H9 (cell line): Measurements from ENCODE around the gene TMEM245. TPM values are rescaled to one million over a fixed set of nuclear protein-coding genes. Genes with fewer than 3 reads are reported as not detected.

Experiments used
- DNase-seq: peaks from one replicate; pipeline ENCODE4 v3.0.0-alpha.2; 2017
- H2AFZ ChIP-seq: one replicate; pipeline ENCODE4 v1.6.1; 2013; ENCODE audit warnings: mild to moderate bottlenecking, low read length, control low read depth, moderate library complexity
- H2AK5ac ChIP-seq: 2 replicates; pipeline ENCODE4 v1.6.1; 2013; ENCODE audit warnings: low read length, control low read depth, mixed read lengths; ENCODE audit not compliant: insufficient read length
- H2BK120ac ChIP-seq: one replicate; pipeline ENCODE4 v1.6.1; 2013; ENCODE audit warnings: low read depth, mild to moderate bottlenecking, low read length, control low read depth, inconsistent platforms; ENCODE audit not compliant: poor library complexity, severe bottlenecking
- H2BK12ac ChIP-seq: 2 replicates; pipeline ENCODE4 v1.6.1; 2013; ENCODE audit warnings: low read length, control low read depth, mixed read lengths, low read depth; ENCODE audit not compliant: insufficient read length
- H2BK15ac ChIP-seq: 2 replicates; pipeline ENCODE4 v1.6.1; 2013; ENCODE audit warnings: low read depth, low read length, control low read depth
- H2BK20ac ChIP-seq: one replicate; pipeline ENCODE4 v1.6.1; 2013; ENCODE audit warnings: low read depth, mild to moderate bottlenecking, low read length, control low read depth, inconsistent platforms; ENCODE audit not compliant: poor library complexity, severe bottlenecking
- H2BK5ac ChIP-seq: 2 replicates; pipeline ENCODE4 v1.6.1; 2013; ENCODE audit warnings: low read length, control low read depth, mixed read lengths; ENCODE audit not compliant: insufficient read length
- H3K14ac ChIP-seq: 2 replicates; pipeline ENCODE4 v1.6.1; 2013; ENCODE audit warnings: low read length, control low read depth; ENCODE audit not compliant: insufficient read depth
- H3K18ac ChIP-seq: 2 replicates; pipeline ENCODE4 v1.6.1; 2013; ENCODE audit warnings: low read depth, mild to moderate bottlenecking, mixed read lengths, low read length, control low read depth; ENCODE audit not compliant: insufficient read length
- H3K23ac ChIP-seq: 2 replicates; pipeline ENCODE4 v1.6.1; 2013; ENCODE audit warnings: low read length, control low read depth, mixed read lengths, low read depth; ENCODE audit not compliant: insufficient read length
- H3K23me2 ChIP-seq: 2 replicates; pipeline ENCODE4 v1.6.1; 2013; ENCODE audit warnings: low read depth, mild to moderate bottlenecking, mixed read lengths, low read length, control low read depth; ENCODE audit not compliant: insufficient read length, poor library complexity, severe bottlenecking
- H3K27ac ChIP-seq: 2 replicates; pipeline ENCODE4 v1.5.1; 2013; ENCODE audit warnings: low read length, control low read depth, mixed read lengths, low read depth; ENCODE audit not compliant: insufficient read length
- H3K27me3 ChIP-seq: 2 replicates; pipeline ENCODE4 v1.6.1; 2013; ENCODE audit warnings: low read length, control low read depth, inconsistent platforms; ENCODE audit not compliant: insufficient read depth
- H3K4ac ChIP-seq: 2 replicates; pipeline ENCODE4 v1.6.1; 2013; ENCODE audit warnings: low read depth, mild to moderate bottlenecking, control low read depth, inconsistent platforms, low read length, moderate library complexity
- H3K4me1 ChIP-seq: 2 replicates; pipeline ENCODE4 v1.6.1; 2013; ENCODE audit warnings: low read length, control low read depth, inconsistent platforms; ENCODE audit not compliant: insufficient read depth
- H3K4me2 ChIP-seq: 2 replicates; pipeline ENCODE4 v1.6.1; 2013; ENCODE audit warnings: low read length, control low read depth, mixed read lengths; ENCODE audit not compliant: insufficient read length, insufficient read depth
- H3K56ac ChIP-seq: 2 replicates; pipeline ENCODE4 v1.6.1; 2013; ENCODE audit warnings: low read depth, mild to moderate bottlenecking, mixed read lengths, low read length, control low read depth; ENCODE audit not compliant: insufficient read length
- H3K79me1 ChIP-seq: 2 replicates; pipeline ENCODE4 v1.6.1; 2013; ENCODE audit warnings: low read depth, mild to moderate bottlenecking, moderate library complexity, low read length, control low read depth, inconsistent platforms; ENCODE audit not compliant: insufficient read depth, poor library complexity, severe bottlenecking
- H3K79me2 ChIP-seq: 2 replicates; pipeline ENCODE4 v1.6.1; 2013; ENCODE audit warnings: low read length, control low read depth, inconsistent platforms; ENCODE audit not compliant: insufficient read depth
- H3K9ac ChIP-seq: 2 replicates; pipeline ENCODE4 v1.6.1; 2013; ENCODE audit warnings: low read length, control low read depth, mixed read lengths; ENCODE audit not compliant: insufficient read length; ENCODE audit errors: extremely low read depth
- H3K9me3 ChIP-seq: one replicate; pipeline ENCODE4 v1.6.1; 2013; ENCODE audit warnings: low read depth, low read length, inconsistent platforms; ENCODE audit not compliant: control insufficient read depth
- H3T11ph ChIP-seq: one replicate; pipeline ENCODE4 v1.6.1; 2013; ENCODE audit warnings: mild to moderate bottlenecking, low read length, control low read depth, inconsistent platforms
- H4K20me1 ChIP-seq: one replicate; pipeline ENCODE4 v1.6.1; 2013; ENCODE audit not compliant: control insufficient read depth, insufficient read length, insufficient read depth
- H4K5ac ChIP-seq: 2 replicates; pipeline ENCODE4 v1.6.1; 2013; ENCODE audit warnings: low read depth, mild to moderate bottlenecking, mixed read lengths, low read length, control low read depth; ENCODE audit not compliant: insufficient read length
- H4K8ac ChIP-seq: replicated peaks from 2 replicates; pipeline ENCODE4 v1.6.1; 2013; ENCODE audit warnings: low read length, control low read depth, mixed read lengths, low read depth; ENCODE audit not compliant: insufficient read length
- H4K91ac ChIP-seq: 2 replicates; pipeline ENCODE4 v1.6.1; 2013; ENCODE audit warnings: low read depth, mild to moderate bottlenecking, moderate library complexity, mixed read lengths, low read length, control low read depth; ENCODE audit not compliant: insufficient read length
- H3K27ac Mint-ChIP-seq, 3 experiments: 2 replicates in 2 of 3; 3 replicates in 1 of 3; pipeline ENCODE4 v1.8.0; 2020 to 2021; ENCODE audit warnings: mixed read lengths in 3 of 3, mild to moderate bottlenecking in 1 of 3, moderate library complexity in 1 of 3
- H3K27me3 Mint-ChIP-seq: 2 replicates; pipeline ENCODE4 v1.8.0; 2021; ENCODE audit warnings: low read depth, mild to moderate bottlenecking, moderate library complexity, mixed read lengths
- H3K36me3 Mint-ChIP-seq, 3 experiments: 2 replicates in 2 of 3; 3 replicates in 1 of 3; pipeline ENCODE4 v1.8.0; 2020 to 2021; ENCODE audit warnings: low read depth in 3 of 3, mixed read lengths in 3 of 3; ENCODE audit not compliant: insufficient read depth in 1 of 3
- H3K4me1 Mint-ChIP-seq, 2 experiments: 2 replicates each; pipeline ENCODE4 v1.8.0; 2020; ENCODE audit warnings: mixed read lengths in 2 of 2
- H3K4me3 Mint-ChIP-seq, 2 experiments: 2 replicates in 1 of 2; 3 replicates in 1 of 2; pipeline ENCODE4 v1.8.0; 2020 to 2021; ENCODE audit warnings: mild to moderate bottlenecking in 2 of 2, mixed read lengths in 2 of 2, moderate library complexity in 1 of 2
- H3K9me3 Mint-ChIP-seq, 2 experiments: 2 replicates in 1 of 2; 3 replicates in 1 of 2; pipeline ENCODE4 v1.8.0; 2020; ENCODE audit warnings: mild to moderate bottlenecking in 2 of 2, mixed read lengths in 2 of 2, moderate library complexity in 1 of 2
- CTCF ChIP-seq: fragments of 200-600 bp; sonication (generic); conservative IDR thresholded peaks from 3 replicates; pipeline ENCODE4 v1.8.0; 2021; ENCODE audit warnings: antibody characterized with exemption, mild to moderate bottlenecking
- WGBS: extraction: QIAGEN DNeasy Blood & Tissue Kit; methylation state at CpG from one replicate; pipeline ENCODE4 v1.1.7; 2013; ENCODE audit warnings: missing lambda C conversion rate, low lambda C conversion rate, mixed read lengths; ENCODE audit not compliant: insufficient read length; ENCODE audit errors: extremely low coverage; 5-methylcytosine and 5-hydroxymethylcytosine counted together
- total RNA-seq: library from RNA; stranded (reverse); gene quantifications from 2 replicates; pipeline ENCODE4 v1.2.1, GENCODE V29; 2021

TMEM245 gene
- total RNA-seq, 1 experiment from 2014 or later, result 37.9 TPM

GRCh38 chr9:109141375-109141774, 21.6 kb upstream of the TMEM245 start:
- Histone ChIP-seq H3K56ac (no peak overlapping the region), H3K27me3 (no peaks in the 10 kb centered on the region), H3T11ph (no peak overlapping the region), H4K91ac (no peak overlapping the region), H3K23ac (no peak overlapping the region), H3K18ac (no peak overlapping the region), H3K23me2 (no peaks in the 10 kb centered on the region), H3K27ac (no peak overlapping the region), H2AK5ac (no peak overlapping the region), H2BK5ac (no peak overlapping the region), H2BK20ac (no peak overlapping the region), H2BK120ac (no peak overlapping the region), H4K5ac (no peak overlapping the region), H4K20me1 (no peaks in the 10 kb centered on the region), H3K79me2 (no peaks in the 10 kb centered on the region), H3K4me2 (no peak overlapping the region), H3K9me3 (no peaks in the 10 kb centered on the region), H3K4ac (no peak overlapping the region), H4K8ac (no peak overlapping the region), H2BK12ac (no peak overlapping the region), H3K9ac (no peak overlapping the region), H3K4me1 (no peaks in the 10 kb centered on the region), H3K79me1 (no peaks in the 10 kb centered on the region), H3K14ac (no peak overlapping the region), H2AFZ (no peak overlapping the region), H2BK15ac (no peak overlapping the region)
- no peak overlapping the region for H3K4me3 Mint-ChIP-seq
- no peak overlapping the region; a peak in 1 of 7 replicates for H3K27ac Mint-ChIP-seq
- WGBS, result no CpG with 5 or more reads among the region's 5 CpGs
- no peaks in the 10 kb centered on the region for H3K36me3 Mint-ChIP-seq
- H3K27me3 Mint-ChIP-seq, result no peaks in the 10 kb centered on the region; the same call in 1 of the 2 replicates
- H3K9me3 Mint-ChIP-seq, result no peaks in the 10 kb centered on the region; a peak in 1 of 5 replicates
- H3K4me1 Mint-ChIP-seq, result peaks cover 7 to 13% of the 10 kb centered on the region in 2 experiments
- DNase-seq, result no peak
- TF ChIP-seq CTCF, result no peak
